Kidney (tissue), 14 donors: Measurements from ENCODE around the gene GRIK1. TPM values are rescaled to one million over a fixed set of nuclear protein-coding genes. Genes with fewer than 3 reads are reported as not detected.

Source experiments
- DNase-seq, 5 donors: peaks; one replicate each; pipeline ENCODE4 v3.0.0-alpha.2; 2013 to 2020
- FAIRE-seq: peaks from 2 replicates; lab custom pipeline; 2012; peaks lifted over from hg19 to GRCh38; lab: Jason Lieb, UNC
- H3K27ac ChIP-seq, 2 donors: one replicate each; pipeline ENCODE4 v1.7.0; 2013; ENCODE audit warnings: low read depth in 2 of 2, low read length in 2 of 2, inconsistent platforms in 1 of 2
- H3K27me3 ChIP-seq: one replicate; pipeline ENCODE4 v1.7.1; 2013; ENCODE audit warnings: low read length, inconsistent platforms; ENCODE audit not compliant: control insufficient read depth, insufficient read depth
- H3K36me3 ChIP-seq, 3 donors: one replicate each; pipeline versions ENCODE4 v1.7.0 to v1.7.1; 2013; ENCODE audit warnings: low read length in 3 of 3, control low read depth in 1 of 3, inconsistent platforms in 1 of 3; ENCODE audit not compliant: insufficient read depth in 3 of 3, control insufficient read depth in 2 of 3
- H3K4me1 ChIP-seq, 3 donors: one replicate each; pipeline versions ENCODE4 v1.7.0 to v1.7.1; 2013; ENCODE audit warnings: low read length in 3 of 3, inconsistent platforms in 1 of 3, low read depth in 1 of 3; ENCODE audit not compliant: control insufficient read depth in 2 of 3, insufficient read depth in 2 of 3
- H3K4me3 ChIP-seq, 3 donors: one replicate each; pipeline versions ENCODE4 v1.7.0 to v1.8.1; 2013; ENCODE audit warnings: low read length in 3 of 3, control low read depth in 1 of 3, inconsistent platforms in 1 of 3
- H3K9ac ChIP-seq, 3 donors: one replicate each; pipeline versions ENCODE4 v1.7.0 to v1.7.1; 2013; ENCODE audit warnings: low read length in 3 of 3, control low read depth in 1 of 3, inconsistent platforms in 1 of 3
- H3K9me3 ChIP-seq, 3 donors: one replicate each; pipeline versions ENCODE4 v1.7.0 to v1.7.1; 2013; ENCODE audit warnings: low read length in 3 of 3, control low read depth in 1 of 3, inconsistent platforms in 1 of 3; ENCODE audit not compliant: control insufficient read depth in 2 of 3, insufficient read depth in 1 of 3
- CTCF ChIP-seq: IDR thresholded peaks from 3 replicates; pipeline ENCODE4 v1.5.1; 2012; ENCODE audit warnings: mild to moderate bottlenecking, moderate library complexity, borderline replicate concordance; ENCODE audit not compliant: insufficient read depth; ENCODE audit errors: extremely low read depth
- intact Hi-C: fragments of 100-400 bp; cut with DNase I; formaldehyde crosslinking; loops from one replicate; pipeline ENCODE4 v1.11.1; 2022
- polyA plus RNA-seq: library from polyadenylated mRNA; stranded (reverse); fragments of 350-450 nt; fragmentation: Illumina TruSeq; extraction: RNeasy Lipid Tissue Mini Kit (QIAGEN cat#74804); gene quantifications from one replicate; pipeline ENCODE4 v1.2.3, GENCODE V29; 2014; ENCODE audit warnings: low read depth, low replicate concordance; ENCODE audit not compliant: insufficient read depth
- total RNA-seq: library from RNA; stranded (reverse); fragmentation: NEBNext Ultra II Directional; extraction: Animal tissue kit (Norgen Biotek cat#: 25700); gene quantifications from one replicate; pipeline ENCODE4 v1.2.1, GENCODE V29; 2021
- donor health status: control.
- donor health status: control.
- donor health status: control.
- donor health status: control.
- donor health status: control.
- donor health status: DM: yes; HTN: yes; CAD: no.
- donor health status: Normal renal cell carcinoma (clear cell type).

Gene GRIK1
- total and polyA plus RNA-seq, 2 donors from 2014 or later: not detected

- TF ChIP-seq CTCF: no peak
- Histone ChIP-seq H3K36me3 (no peaks in the 10 kb centered on the region), H3K4me3 (no peak overlapping the region)
Measured at GRCh38 chr21:29601047-29601446, 338.7 kb downstream of the GRIK1 start.

GRCh38 chr21:29586696-29587095, 353.1 kb downstream of the GRIK1 start:
- H3K27ac ChIP-seq: no peak overlapping the region
- FAIRE-seq: no peak
- no peak for TF ChIP-seq CTCF

More at GRCh38 chr21:29601047-29601446, 338.7 kb downstream of the GRIK1 start:
- no peak for FAIRE-seq
- H3K27me3 ChIP-seq: no peaks in the 10 kb centered on the region
- intact Hi-C loops: no loop called here
- no peak overlapping the region for H3K27ac ChIP-seq
- DNase-seq: no peak
- H3K9ac ChIP-seq: no peak overlapping the region
- no peaks in the 10 kb centered on the region for H3K4me1 ChIP-seq
- no peaks in the 10 kb centered on the region for H3K9me3 ChIP-seq

DNA sequence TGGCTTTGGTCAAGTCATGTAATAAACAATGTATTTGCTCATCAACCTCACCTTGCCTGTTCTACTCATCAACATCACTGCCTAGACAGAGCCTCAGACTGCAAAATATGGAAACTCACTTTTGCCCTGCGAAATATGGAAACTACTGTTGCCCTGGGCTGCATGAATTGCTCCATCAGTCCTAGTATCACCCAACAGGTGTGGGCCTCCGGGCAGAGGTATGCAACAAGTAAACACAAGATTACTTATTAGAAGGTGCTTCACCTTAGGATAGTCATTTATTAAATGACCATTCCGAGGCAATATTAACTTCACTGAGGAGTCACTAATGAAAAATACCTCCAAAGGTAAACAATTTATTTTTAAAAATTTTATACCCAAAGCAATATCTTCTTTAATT, 354.3 kb downstream of the GRIK1 start:
- Histone ChIP-seq H3K27ac (no peak overlapping the region), H3K4me3 (no peak overlapping the region), H3K27me3 (no peaks in the 10 kb centered on the region), H3K9me3 (no peaks in the 10 kb centered on the region), H3K4me1 (peaks cover 0 to 5% (median 5%) of the 10 kb centered on the region in 3 donors), H3K9ac (no peak overlapping the region), H3K36me3 (no peaks in the 10 kb centered on the region)
- TF ChIP-seq CTCF: no peak
- DNase-seq (no peak), FAIRE-seq (no peak)
- intact Hi-C loops: no loop called here

More at GRCh38 chr21:29586696-29587095, 353.1 kb downstream of the GRIK1 start:
- H3K9me3 ChIP-seq: no peaks in the 10 kb centered on the region
- H3K9ac ChIP-seq: no peak overlapping the region
- H3K27me3 ChIP-seq: no peaks in the 10 kb centered on the region
- peaks cover 0 to 5% (median 5%) of the 10 kb centered on the region in 3 donors for H3K4me1 ChIP-seq
- DNase-seq: peak in 1 of 5 donors; percentile 44
- H3K36me3 ChIP-seq: no peaks in the 10 kb centered on the region
- intact Hi-C loops: no loop called here
- H3K4me3 ChIP-seq: no peak overlapping the region

DNA sequence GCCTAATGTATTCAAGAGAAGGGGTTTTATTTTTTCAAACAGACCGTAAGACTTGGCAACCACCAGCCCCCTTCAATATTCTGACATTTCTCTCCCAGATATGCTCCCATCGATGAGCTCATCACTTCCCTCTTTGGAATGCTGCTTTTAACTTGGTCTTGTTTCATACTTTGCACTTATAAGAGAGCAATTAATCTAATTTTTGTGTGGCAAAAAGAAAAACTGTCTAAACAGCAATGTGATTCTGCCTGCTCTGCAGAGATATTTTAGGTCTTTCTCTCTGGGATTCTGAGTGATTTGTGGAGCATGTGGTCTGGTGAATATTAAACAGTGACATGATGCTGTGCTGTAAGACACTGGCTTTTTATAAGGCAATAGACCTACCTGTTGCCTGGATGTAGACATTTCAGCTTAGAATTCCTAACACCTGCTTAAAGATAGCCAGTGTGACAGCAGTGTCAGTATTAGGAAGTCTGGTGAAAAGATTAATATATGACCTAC, 356.3 kb downstream of the GRIK1 start:
- no peak for FAIRE-seq
- no peak for TF ChIP-seq CTCF

More for the DNA sequence above, 356.3 kb downstream of the GRIK1 start:
- H3K9me3 ChIP-seq: no peaks in the 10 kb centered on the region
- H3K27ac ChIP-seq: no peak overlapping the region
- H3K36me3 ChIP-seq: no peaks in the 10 kb centered on the region
- intact Hi-C loops: no loop called here
- peaks cover 0 to 5% (median 5%) of the 10 kb centered on the region in 3 donors for H3K4me1 ChIP-seq
- no peaks in the 10 kb centered on the region for H3K27me3 ChIP-seq
- DNase-seq: no peak
- no peak overlapping the region for H3K9ac ChIP-seq
- H3K4me3 ChIP-seq: no peak overlapping the region
